DOHH2 (cell line): Measurements from ENCODE around the gene IL2RA.

Experiments used
- EZH2phosphoT487 ChIP-seq: fragments of 200-600 bp; sonication (generic); IDR thresholded peaks from 2 replicates; pipeline ENCODE4 v1.6.1; 2017; ENCODE audit warnings: borderline replicate concordance, mild to moderate bottlenecking, antibody characterized with exemption, low read length, moderate library complexity, mixed read lengths
- TF ChIP-seq, protein P1 (sequence below): fragments of 200-600 bp; sonication (generic); IDR thresholded peaks from one replicate; pipeline ENCODE4 v1.5.1; 2014; ENCODE audit warnings: antibody characterized with exemption, mild to moderate bottlenecking, low read depth, low read length; ENCODE audit not compliant: poor library complexity, severe bottlenecking

DNA sequence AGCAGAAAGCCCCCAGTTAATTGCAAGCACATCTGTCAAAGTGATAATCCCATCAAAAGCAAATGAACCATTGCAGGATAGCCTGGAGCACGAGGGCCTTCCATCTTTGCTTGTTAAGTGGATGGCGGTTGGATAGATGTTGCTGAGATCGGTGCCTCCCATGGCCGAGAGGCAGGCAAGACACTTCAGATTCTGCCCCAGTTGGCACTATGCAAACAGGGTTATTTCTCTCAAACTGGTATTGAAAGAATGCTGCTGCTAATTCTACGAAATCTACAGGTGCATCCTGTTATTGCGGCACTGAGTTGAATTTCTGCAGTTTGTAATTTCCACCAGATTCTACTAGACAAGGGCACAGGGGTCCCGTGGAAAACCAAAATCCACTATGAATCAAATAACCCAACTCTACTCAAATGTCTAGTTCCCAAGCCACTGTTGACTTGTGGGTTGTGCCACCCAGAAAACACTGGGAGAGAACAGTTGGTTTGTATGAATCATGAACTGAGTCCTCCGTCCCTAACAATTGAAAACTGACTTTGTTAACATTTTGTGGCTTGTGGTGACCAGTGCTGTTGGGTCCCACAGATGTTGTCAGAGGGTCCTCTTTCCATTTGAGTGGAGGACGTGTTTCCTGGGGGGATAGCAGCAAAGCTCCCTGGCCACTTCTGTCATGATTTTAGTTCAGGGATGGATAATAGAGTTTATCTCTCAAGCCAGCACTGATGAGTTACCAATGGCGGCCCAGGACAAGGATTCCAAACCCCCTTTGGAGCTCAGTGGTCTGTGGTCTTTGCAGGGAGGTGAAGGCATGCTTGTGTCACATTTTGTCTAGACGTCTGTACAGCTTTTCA lies 7.1 kb upstream of the IL2RA start:
- TF ChIP-seq, protein P1, sequence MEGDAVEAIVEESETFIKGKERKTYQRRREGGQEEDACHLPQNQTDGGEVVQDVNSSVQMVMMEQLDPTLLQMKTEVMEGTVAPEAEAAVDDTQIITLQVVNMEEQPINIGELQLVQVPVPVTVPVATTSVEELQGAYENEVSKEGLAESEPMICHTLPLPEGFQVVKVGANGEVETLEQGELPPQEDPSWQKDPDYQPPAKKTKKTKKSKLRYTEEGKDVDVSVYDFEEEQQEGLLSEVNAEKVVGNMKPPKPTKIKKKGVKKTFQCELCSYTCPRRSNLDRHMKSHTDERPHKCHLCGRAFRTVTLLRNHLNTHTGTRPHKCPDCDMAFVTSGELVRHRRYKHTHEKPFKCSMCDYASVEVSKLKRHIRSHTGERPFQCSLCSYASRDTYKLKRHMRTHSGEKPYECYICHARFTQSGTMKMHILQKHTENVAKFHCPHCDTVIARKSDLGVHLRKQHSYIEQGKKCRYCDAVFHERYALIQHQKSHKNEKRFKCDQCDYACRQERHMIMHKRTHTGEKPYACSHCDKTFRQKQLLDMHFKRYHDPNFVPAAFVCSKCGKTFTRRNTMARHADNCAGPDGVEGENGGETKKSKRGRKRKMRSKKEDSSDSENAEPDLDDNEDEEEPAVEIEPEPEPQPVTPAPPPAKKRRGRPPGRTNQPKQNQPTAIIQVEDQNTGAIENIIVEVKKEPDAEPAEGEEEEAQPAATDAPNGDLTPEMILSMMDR: no peak
- no peak for TF ChIP-seq EZH2phosphoT487
